Loucy (cell line): ENCODE data around the gene OVCH2.

Experiments used
- H2AFZ ChIP-seq: fragments of 200-600 bp; sonication (generic); 2 replicates; pipeline ENCODE4 v1.6.0; 2016; ENCODE audit warnings: antibody characterized with exemption, mild to moderate bottlenecking, low read length, moderate library complexity
- H3F3A ChIP-seq: fragments of 200-600 bp; 2 replicates; pipeline ENCODE4 v1.6.0; 2016; ENCODE audit warnings: antibody characterized with exemption, low read depth, mild to moderate bottlenecking
- H3K27me3 ChIP-seq: fragments of 200-600 bp; sonication (generic); 2 replicates; pipeline ENCODE4 v1.6.1; 2014; ENCODE audit warnings: low read length, mild to moderate bottlenecking; ENCODE audit not compliant: insufficient read depth, poor library complexity, severe bottlenecking
- H3K36me3 ChIP-seq: fragments of 200-600 bp; sonication (generic); 2 replicates; pipeline ENCODE4 v1.6.1; 2016; ENCODE audit warnings: low read length; ENCODE audit not compliant: insufficient read depth
- H3K4me1 ChIP-seq: fragments of 200-600 bp; sonication (generic); 2 replicates; pipeline ENCODE4 v1.5.1; 2014; ENCODE audit warnings: low read length, mild to moderate bottlenecking; ENCODE audit not compliant: insufficient read depth, poor library complexity, severe bottlenecking
- H3K4me2 ChIP-seq: fragments of 200-600 bp; sonication (generic); 2 replicates; pipeline ENCODE4 v1.6.0; 2014; ENCODE audit warnings: antibody characterized with exemption, low read length, low read depth, mild to moderate bottlenecking; ENCODE audit not compliant: poor library complexity, severe bottlenecking
- H3K4me3 ChIP-seq: fragments of 200-600 bp; sonication (generic); 2 replicates; pipeline ENCODE4 v1.5.1; 2014; ENCODE audit warnings: low read length, mild to moderate bottlenecking, mixed read lengths; ENCODE audit not compliant: poor library complexity, severe bottlenecking
- H3K79me2 ChIP-seq: fragments of 200-600 bp; sonication (generic); 2 replicates; pipeline ENCODE4 v1.6.1; 2014; ENCODE audit warnings: low read length; ENCODE audit not compliant: insufficient read depth
- H3K9ac ChIP-seq: fragments of 200-600 bp; sonication (generic); 2 replicates; pipeline ENCODE4 v1.6.0; 2014; ENCODE audit warnings: mild to moderate bottlenecking, low read depth, low read length, moderate library complexity; ENCODE audit not compliant: poor library complexity, severe bottlenecking
- H3K9me2 ChIP-seq: fragments of 200-600 bp; sonication (generic); replicated peaks from 2 replicates; pipeline ENCODE4 v1.6.1; 2016; ENCODE audit warnings: low read depth, low read length, mixed read lengths
- H3K9me3 ChIP-seq: fragments of 200-600 bp; sonication (generic); 2 replicates; pipeline ENCODE4 v1.6.1; 2014; ENCODE audit warnings: mild to moderate bottlenecking, antibody characterized with exemption, low read length, low read depth; ENCODE audit not compliant: insufficient read depth
- H4K20me1 ChIP-seq: fragments of 200-600 bp; sonication (generic); 2 replicates; pipeline ENCODE4 v1.6.0; 2014; ENCODE audit warnings: antibody characterized with exemption, low read length, mild to moderate bottlenecking; ENCODE audit not compliant: insufficient read depth, poor library complexity, severe bottlenecking
- CTCF ChIP-seq: fragments of 200-600 bp; sonication (generic); conservative IDR thresholded peaks from 2 replicates; pipeline ENCODE4 v1.5.1; 2014; ENCODE audit warnings: mild to moderate bottlenecking, antibody characterized with exemption, low read length
- EZH2phosphoT487 ChIP-seq: fragments of 200-600 bp; IDR thresholded peaks from 2 replicates; pipeline ENCODE4 v1.6.1; 2018; ENCODE audit warnings: antibody characterized with exemption, mild to moderate bottlenecking, moderate library complexity, borderline replicate concordance

Gene OVCH2

GRCh38 chr11:7694235-7694634 lies 12.0 kb downstream of the OVCH2 start:
- Histone ChIP-seq H3K4me3 (peak overlapping the region; percentile 22), H3K9me3 (no peaks in the 10 kb centered on the region), H2AFZ (peak overlapping the region; percentile 49; the same call in 1 of the 2 replicates), H3K4me2 (no peak overlapping the region), H3K4me1 (no peaks in the 10 kb centered on the region), H4K20me1 (no peaks in the 10 kb centered on the region), H3K27me3 (no peaks in the 10 kb centered on the region), H3K9me2 (no peaks in the 10 kb centered on the region), H3K79me2 (no peaks in the 10 kb centered on the region), H3K36me3 (no peaks in the 10 kb centered on the region), H3K9ac (no peak overlapping the region), H3F3A (no peaks in the 10 kb centered on the region)
- no peak for TF ChIP-seq EZH2phosphoT487
- no peak for TF ChIP-seq CTCF

GRCh38 chr11:7692426-7692825 lies 13.9 kb downstream of the OVCH2 start:
- H3K4me1 ChIP-seq, result no peaks in the 10 kb centered on the region
- H3K4me3 ChIP-seq, result no peak overlapping the region
- H3K9ac ChIP-seq, result no peak overlapping the region
- H3F3A ChIP-seq, result no peaks in the 10 kb centered on the region
- H3K4me2 ChIP-seq, result no peak overlapping the region
- H2AFZ ChIP-seq, result no peak overlapping the region
- no peaks in the 10 kb centered on the region for H3K9me3 ChIP-seq
- TF ChIP-seq EZH2phosphoT487 (no peak), CTCF (no peak)
- no peaks in the 10 kb centered on the region for H3K36me3 ChIP-seq
- no peaks in the 10 kb centered on the region for H3K79me2 ChIP-seq
- H4K20me1 ChIP-seq, result no peaks in the 10 kb centered on the region
- no peaks in the 10 kb centered on the region for H3K27me3 ChIP-seq
- no peaks in the 10 kb centered on the region for H3K9me2 ChIP-seq

- H3K9ac ChIP-seq, result no peak overlapping the region
- H4K20me1 ChIP-seq, result no peaks in the 10 kb centered on the region
- H3K79me2 ChIP-seq, result no peaks in the 10 kb centered on the region
- H3K4me2 ChIP-seq, result no peak overlapping the region
- no peaks in the 10 kb centered on the region for H3K27me3 ChIP-seq
- TF ChIP-seq EZH2phosphoT487 (no peak), CTCF (no peak)
- H3F3A ChIP-seq, result no peaks in the 10 kb centered on the region
- H3K9me2 ChIP-seq, result no peaks in the 10 kb centered on the region
- H3K36me3 ChIP-seq, result no peaks in the 10 kb centered on the region
- H3K4me3 ChIP-seq, result no peak overlapping the region
- no peaks in the 10 kb centered on the region for H3K4me1 ChIP-seq
- H2AFZ ChIP-seq, result no peak overlapping the region
- H3K9me3 ChIP-seq, result no peaks in the 10 kb centered on the region
Observed at GRCh38 chr11:7691759-7692350, 14.4 kb downstream of the OVCH2 start.
